HUES48 (cell line): ENCODE results near the gene C16orf95.

Source experiments
- H3K27ac ChIP-seq: one replicate; pipeline ENCODE4 v1.7.0; 2013; ENCODE audit warnings: low read depth, low read length, inconsistent platforms
- H3K27me3 ChIP-seq: 2 replicates; pipeline ENCODE4 v1.6.1; 2013; ENCODE audit warnings: mild to moderate bottlenecking, low read length; ENCODE audit not compliant: control insufficient read depth, insufficient read depth
- H3K36me3 ChIP-seq: 2 replicates; pipeline ENCODE4 v1.6.1; 2013; ENCODE audit warnings: low read length; ENCODE audit not compliant: control insufficient read depth, insufficient read depth
- H3K4me1 ChIP-seq: 2 replicates; pipeline ENCODE4 v1.6.1; 2013; ENCODE audit warnings: mild to moderate bottlenecking, low read length; ENCODE audit not compliant: control insufficient read depth, insufficient read depth
- H3K4me3 ChIP-seq: 2 replicates; pipeline ENCODE4 v1.5.1; 2013; ENCODE audit warnings: mild to moderate bottlenecking, low read depth, low read length
- H3K9ac ChIP-seq: 2 replicates; pipeline ENCODE4 v1.6.1; 2013; ENCODE audit warnings: mild to moderate bottlenecking, low read depth, low read length, moderate library complexity
- H3K9me3 ChIP-seq: 2 replicates; pipeline ENCODE4 v1.6.1; 2013; ENCODE audit warnings: low read length; ENCODE audit not compliant: control insufficient read depth, insufficient read depth

C16orf95 gene

DNA sequence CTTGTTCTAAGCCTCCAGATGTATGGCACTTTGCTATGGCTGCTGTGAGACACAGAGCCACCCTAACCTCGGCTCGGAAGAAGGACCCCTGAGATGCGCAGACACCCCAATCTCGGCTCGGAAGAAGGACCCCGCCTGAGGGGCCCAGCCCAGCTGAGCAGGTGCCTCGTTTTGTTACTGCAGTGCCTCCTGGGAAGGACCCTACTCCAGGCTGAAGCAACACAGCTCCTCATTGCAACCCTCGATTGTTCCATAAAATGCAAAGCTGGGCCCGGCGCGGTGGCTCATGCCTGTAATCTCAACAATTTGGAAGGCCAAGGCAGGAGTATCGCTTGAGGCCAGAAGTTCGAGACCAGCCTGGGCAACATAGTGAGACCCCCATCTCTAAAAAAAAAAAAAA, 61.3 kb downstream of the C16orf95 start:
- Histone ChIP-seq H3K4me1 (no peaks in the 10 kb centered on the region), H3K4me3 (no peak overlapping the region), H3K27me3 (no peaks in the 10 kb centered on the region), H3K9me3 (no peaks in the 10 kb centered on the region), H3K9ac (no peak overlapping the region), H3K27ac (no peak overlapping the region), H3K36me3 (no peaks in the 10 kb centered on the region)

GRCh38 chr16:87254734-87255133, 62.5 kb downstream of the C16orf95 start:
- no peaks in the 10 kb centered on the region for H3K9me3 ChIP-seq
- H3K36me3 ChIP-seq = no peaks in the 10 kb centered on the region
- H3K9ac ChIP-seq = no peak overlapping the region
- no peaks in the 10 kb centered on the region for H3K27me3 ChIP-seq
- no peak overlapping the region for H3K27ac ChIP-seq
- no peak overlapping the region for H3K4me3 ChIP-seq
- H3K4me1 ChIP-seq = no peaks in the 10 kb centered on the region

GRCh38 chr16:87254296-87254695, 62.9 kb downstream of the C16orf95 start:
- Histone ChIP-seq H3K27me3 (no peaks in the 10 kb centered on the region), H3K36me3 (no peaks in the 10 kb centered on the region), H3K4me3 (no peak overlapping the region), H3K4me1 (no peaks in the 10 kb centered on the region), H3K9ac (no peak overlapping the region), H3K27ac (no peak overlapping the region), H3K9me3 (no peaks in the 10 kb centered on the region)

- no peaks in the 10 kb centered on the region for H3K27me3 ChIP-seq
- no peaks in the 10 kb centered on the region for H3K4me1 ChIP-seq
- H3K27ac ChIP-seq = no peak overlapping the region
- no peaks in the 10 kb centered on the region for H3K36me3 ChIP-seq
- no peaks in the 10 kb centered on the region for H3K9me3 ChIP-seq
- H3K9ac ChIP-seq = no peak overlapping the region
- H3K4me3 ChIP-seq = no peak overlapping the region
Observed at GRCh38 chr16:87253536-87253935, 63.7 kb downstream of the C16orf95 start.
